Activated T-cell treated with anti-CD3 and anti-CD28 coated beads for 1 hour (primary cell): Measurements from ENCODE around the gene SPATC1L.
"Not testable (repeated sequence)": the region's sequence is repeated elsewhere in the genome, so short reads cannot be mapped to it uniquely, and the experiment has no call there.

Experiments used
- DNase-seq: peaks from one replicate; pipeline ENCODE4 v3.0.0-alpha.2; 2020; ENCODE audit warnings: low read depth

SPATC1L gene

DNA sequence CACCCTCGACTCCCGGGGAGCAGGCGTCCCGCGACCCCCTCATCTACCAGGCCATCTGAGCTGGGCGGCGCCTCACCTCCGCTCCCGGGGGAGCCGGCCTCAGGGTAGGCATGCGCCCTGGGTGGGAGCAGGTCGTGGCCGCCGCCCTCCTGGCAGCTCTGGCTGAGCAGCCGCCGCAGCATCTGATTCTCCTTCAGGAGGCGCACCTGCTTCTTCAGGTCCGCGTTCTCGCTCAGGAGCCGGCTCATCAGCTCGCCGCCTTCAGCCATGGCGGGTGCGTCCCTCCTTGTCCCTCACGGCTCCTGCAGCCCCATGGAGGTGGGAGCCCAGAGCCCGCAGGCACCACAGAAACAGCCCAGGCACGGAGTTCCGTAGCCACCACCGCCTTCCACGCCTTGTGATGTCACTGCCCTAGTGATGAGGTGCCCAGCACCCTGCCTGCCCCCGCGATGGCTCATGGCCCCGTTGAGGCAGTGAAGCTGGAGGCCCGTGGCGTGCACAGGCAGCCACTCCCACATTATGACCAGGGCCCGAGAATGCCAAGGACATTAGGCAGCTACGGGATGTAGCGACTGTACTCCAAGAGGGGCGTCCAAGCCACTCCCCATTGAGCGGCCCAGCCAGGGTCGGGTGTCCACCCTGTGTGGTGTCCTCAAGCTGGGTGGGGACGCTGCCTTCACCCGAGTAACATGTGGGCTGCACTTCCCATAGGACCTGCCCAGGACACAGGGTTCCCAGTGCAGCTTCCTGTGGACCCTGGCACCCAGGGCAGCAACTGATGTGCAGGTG is 1.5 kb downstream of the SPATC1L start:
- DNase-seq = no peak

DNA sequence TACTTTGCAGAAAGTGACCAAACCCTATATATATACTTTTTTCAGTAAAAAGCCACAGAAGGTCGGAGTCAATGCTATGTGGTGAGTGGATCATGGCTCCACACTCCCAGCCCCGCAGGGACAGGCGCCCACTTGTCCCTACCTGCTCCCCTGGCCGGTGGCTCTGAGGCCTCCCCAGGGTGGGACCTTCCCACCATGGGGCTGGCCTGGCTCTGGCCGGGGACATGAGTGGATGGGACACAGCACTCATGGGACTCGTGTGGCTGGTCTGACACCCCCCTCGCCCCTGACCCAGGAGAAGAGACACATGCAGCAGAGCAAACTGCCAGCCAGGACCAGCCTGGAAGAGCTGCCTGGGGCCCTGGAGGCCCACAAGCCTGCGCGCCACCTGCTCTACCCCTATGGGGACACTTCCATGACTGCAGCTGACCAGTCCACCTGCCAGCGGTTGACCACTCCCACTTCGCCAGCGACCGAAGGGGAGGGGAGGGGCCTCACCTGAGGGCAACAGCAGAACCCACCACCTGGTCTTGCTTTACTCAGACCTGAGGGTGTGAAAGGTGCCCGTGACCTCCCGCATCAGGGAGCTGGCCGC is 2.2 kb downstream of the SPATC1L start:
- DNase-seq = no peak

DNA sequence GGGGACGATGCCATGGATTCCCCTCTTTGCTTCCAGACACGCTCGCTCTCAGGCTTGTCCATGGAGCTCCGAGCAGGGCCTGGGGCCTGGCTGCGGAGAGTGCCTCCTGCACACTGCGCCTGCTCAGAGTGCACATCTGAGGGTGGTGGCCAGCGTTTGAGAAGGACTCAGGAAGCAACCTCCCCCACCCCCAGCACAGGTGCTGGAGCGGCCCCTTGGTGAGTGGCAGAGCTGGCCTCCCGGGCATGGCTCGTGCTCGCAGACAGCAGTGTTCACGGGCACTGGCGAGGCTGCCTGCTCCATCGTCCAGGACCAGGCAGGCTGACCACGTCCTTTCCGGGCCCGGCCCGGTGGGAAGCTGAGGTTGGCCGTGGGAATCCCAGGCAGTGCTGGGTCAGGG is 2.8 kb downstream of the SPATC1L start:
- no peak for DNase-seq

DNA sequence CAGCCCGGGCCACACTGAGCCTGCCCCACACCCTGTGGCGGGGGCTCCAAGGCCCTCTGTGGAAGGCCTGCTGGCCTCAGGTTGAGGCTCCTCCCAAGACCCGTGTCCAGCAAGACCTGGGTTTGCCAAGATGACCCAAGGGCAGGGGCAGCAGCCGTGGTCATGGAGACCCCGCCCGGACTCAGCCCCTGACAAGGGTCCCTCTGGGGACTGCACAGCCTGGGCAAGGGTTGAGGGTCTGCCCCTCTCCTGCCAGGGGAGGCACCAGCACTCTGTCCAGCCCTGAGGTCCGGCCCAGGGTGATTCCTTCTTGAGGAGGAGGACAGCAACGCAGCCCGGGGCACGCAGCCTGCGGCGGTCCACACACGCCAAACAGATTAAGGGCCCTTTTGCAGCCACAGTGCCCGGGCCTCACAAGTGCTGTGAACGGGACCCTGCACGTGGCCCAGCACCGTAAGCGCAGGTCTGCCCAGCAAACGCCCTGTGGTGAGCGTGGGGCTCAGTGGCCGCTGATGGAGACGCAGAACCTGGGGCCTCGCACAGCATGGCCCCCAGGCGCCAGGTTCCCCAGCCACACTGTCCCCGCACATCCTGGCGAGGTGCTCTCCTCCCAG is 3.4 kb downstream of the SPATC1L start:
- DNase-seq = no peak

DNA sequence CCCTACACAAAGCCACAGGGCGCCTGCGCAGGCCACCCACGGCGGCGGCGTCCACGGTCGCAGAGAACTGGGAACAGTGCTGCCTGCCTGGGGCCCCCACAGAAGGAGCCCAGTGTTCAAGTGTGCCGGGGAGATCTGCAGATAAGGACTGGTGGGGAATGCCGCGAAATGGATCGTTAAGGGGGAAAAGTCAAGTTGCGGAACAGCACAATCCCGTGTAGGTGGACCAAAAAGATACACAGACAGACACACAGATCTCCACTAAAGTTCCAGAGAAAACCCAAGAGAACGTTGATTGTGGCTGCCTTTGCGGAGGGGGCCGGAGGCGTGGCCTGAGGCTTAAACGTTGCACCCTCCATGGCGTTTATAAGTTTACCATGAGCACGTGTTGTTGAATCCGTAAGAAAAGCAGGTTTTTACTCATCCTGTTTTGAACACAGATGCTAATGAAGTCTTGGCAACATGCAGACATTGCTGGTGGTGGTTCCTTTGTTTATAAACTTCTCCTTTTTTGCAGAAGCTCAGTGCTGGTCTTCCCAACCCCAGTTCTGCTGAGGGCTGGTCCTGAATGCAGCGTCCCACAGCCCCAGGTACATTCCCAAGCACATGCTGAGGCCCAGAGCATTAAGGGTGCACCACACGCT is 4.1 kb downstream of the SPATC1L start:
- DNase-seq = no peak

DNA sequence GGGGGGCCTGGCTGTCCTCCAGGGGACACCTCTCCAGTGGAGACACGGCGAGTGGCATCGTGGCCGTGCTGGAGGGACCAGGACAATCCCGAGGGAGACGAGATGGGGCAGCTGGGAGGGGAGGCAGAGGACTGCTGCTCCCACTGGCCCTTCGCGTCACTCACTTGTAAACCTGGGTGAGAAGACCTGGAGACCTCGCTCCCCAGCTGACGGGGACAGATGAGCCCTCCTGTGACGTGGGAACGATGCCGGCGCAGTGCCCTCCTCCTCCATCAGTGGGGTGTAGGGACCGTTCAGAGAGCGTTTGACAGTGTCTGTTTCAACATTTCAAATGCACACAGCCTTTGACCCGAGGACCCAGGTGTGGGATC is 4.6 kb downstream of the SPATC1L start:
- DNase-seq = no peak

DNA sequence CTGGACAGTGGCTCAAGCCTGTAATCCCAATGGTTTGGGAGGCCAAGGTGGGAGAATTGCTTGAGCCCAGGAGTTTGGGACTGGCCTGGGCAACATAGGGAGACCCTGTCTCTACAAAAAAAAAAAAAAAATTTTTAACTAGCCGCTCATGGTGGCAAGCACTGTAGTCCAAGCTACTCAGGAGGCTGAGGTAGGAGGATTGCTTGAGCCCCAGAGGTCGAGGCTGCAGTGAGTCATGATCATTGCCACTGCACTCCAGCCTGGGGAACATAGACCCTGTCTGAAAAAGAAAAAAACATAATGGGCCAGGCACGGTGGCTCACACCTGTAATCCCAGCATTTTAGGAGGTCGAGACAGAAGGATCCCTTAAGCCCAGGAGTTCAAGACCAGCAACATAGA is 5.3 kb downstream of the SPATC1L start:
- no peak for DNase-seq

DNA sequence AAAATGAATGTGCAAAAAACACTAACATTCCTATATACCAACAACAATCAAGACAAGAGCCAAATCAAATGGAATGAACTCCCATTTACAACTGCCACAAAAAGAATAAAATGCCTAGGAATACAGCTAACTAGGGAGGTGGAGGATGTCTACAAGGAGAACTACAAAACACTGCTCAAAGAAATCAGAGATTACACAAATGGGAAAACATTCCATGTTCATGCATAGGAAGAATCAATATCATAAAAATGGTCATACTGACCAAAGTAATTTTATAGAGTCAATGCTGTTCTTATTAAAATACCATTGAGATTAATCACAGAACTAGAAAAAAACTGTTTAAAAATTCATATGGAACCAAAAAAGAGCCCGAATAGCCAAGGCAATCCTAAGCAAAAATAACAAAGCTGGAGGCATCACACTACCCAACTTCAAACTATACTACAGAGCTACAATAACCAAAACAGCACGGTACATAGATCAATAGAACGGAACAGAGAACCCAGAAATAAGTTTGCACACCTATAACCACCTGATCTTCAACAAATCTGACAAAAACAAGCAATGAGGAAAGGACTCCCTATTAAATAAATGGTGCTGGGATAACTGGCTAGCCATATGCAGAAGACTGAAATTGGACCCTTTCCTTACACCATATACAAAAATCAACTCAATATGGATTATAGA is 7.7 kb downstream of the SPATC1L start:
- not testable (repeated sequence) for DNase-seq

DNA sequence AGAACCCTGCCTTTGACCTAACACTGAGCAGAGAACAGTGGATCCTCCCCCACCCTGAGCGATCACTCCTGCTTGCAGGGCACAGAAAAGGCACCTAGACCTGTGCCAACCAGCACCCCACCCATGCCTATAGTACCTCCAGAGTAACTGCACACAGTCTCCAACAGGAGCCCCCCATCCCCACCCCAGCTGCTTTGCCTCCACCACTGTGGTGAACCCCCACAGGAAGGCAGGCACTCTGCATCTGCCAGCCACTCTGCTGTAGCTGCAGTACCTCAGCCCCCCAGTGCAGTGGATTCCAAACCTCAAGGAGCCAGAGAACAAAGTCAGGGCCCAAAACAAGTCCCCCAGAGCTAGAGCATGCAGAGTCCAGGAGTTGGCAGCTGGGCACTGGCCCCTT is 10.7 kb downstream of the SPATC1L start:
- no peak for DNase-seq

DNA sequence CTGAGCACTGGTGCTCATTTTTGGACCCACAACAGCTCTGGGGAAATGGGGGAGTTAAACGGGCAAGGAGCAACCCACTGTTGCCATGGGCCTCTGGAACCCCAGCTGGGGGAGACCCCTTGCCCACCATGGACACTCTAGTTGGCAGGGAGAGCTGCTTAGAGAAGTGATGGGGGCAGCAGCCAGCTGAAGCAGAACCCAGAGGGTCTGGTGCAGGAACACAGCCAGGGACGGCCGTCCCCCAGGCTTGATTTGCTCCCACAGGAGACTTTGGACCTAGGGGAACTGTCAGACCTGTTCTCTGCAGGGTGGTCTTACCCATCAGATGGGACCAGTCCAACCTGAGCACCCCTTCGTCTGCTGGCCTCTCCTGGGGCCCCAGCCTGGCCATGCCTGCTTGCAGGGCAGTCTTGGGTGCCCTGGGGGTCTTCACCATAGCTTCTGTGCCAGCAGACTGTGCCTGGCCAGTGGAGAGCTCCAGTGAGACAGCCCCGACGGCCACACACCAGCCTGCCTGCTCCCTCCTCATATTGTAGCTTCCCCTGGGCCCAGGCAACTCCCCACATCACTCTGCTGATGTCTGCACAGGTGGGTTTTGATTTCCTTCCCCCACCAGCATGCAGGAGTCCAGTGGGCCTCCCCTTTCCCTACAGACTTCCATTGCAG is 11.3 kb downstream of the SPATC1L start:
- no peak for DNase-seq

DNA sequence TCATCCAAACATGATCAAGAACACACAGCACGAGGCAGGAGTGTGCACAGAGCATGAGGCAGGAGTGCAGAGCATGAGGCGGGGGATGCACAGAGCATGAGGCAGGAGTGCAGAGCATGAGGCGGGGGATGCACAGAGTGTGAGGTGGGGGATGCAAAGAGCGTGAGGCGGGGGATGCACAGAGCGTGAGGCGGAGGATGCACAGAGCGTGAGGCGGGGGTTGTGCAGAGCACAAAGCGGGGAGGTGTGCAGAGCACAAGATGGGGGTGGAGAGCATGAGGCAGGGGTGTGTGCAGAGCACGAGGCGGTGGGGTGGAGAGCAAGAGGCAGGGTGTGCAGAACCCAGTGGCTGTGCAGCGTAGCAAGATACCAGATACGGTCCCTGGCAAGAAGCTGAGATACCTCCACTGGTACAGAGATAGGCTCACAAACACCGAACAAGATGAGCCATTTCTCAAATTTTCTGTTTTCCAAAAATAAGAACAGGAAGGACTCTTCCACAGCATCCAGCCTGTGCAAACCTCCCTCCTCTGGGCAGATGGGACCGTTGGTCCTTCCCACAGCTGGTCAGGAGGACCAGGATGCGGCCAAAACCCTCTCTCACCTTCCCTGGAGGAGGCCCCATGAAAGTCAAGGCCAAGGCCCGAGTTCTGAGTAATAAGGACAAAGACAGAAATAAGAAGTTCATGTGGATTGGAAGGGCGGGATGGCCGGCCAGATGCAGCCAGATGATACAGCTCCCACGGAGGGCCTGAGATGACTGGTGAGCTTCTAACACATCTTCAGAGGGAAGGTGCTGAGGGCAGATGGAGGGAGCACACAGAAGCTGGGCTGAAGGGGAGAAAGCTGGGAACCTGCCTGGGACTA is 12.0 kb downstream of the SPATC1L start:
- DNase-seq = no peak

DNA sequence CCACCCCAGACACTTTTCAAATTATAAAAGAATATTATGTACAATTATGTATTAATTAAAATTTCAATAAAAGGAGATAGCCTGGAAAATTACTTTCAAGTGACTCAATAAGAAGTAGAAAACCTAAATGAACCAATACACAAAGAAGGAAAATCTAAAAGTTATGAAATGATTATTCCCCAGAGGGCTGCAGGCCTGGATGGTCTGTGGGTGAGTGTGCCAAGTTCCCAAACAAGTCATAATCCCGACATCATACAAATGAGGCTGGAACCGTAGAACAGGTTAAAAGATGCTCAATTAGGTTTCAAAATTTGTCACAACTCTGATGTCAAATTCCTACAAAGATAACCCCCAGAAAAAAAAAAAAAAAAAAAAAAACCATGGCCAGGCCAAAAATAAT is 12.7 kb downstream of the SPATC1L start:
- DNase-seq = no peak

DNA sequence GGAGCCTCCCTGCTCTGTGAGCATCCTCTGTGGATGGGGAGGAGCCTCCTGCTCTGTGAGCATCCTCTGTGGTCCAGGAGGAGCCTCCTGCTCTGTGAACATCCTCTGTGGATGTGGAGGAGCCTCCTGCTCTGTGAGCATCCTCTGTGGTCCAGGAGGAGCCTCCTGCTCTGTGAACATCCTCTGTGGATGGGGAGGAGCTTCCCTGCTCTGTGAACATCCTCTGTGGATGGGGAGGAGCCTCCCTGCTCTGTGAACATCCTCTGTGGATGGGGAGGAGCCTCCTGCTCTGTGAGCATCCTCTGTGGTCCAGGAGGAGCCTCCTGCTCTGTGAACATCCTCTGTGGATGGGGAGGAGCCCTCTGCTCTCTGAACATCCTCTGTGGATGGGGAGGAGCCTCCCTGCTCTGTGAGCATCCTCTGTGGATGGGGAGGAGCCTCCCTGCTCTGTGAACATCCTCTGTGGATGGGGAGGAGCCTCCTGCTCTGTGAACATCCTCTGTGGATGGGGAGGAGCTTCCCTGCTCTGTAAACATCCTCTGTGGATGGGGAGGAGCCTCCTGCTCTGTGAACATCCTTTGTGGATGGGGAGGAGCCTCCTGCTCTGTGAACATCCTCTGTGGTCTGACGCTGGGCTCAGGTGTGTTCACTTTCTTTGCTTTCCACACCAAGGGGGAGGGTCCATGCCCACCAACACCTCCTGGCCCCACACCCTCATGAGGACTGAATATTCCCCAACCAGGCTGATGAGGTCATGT is 13.6 kb downstream of the SPATC1L start:
- not testable (repeated sequence) for DNase-seq

DNA sequence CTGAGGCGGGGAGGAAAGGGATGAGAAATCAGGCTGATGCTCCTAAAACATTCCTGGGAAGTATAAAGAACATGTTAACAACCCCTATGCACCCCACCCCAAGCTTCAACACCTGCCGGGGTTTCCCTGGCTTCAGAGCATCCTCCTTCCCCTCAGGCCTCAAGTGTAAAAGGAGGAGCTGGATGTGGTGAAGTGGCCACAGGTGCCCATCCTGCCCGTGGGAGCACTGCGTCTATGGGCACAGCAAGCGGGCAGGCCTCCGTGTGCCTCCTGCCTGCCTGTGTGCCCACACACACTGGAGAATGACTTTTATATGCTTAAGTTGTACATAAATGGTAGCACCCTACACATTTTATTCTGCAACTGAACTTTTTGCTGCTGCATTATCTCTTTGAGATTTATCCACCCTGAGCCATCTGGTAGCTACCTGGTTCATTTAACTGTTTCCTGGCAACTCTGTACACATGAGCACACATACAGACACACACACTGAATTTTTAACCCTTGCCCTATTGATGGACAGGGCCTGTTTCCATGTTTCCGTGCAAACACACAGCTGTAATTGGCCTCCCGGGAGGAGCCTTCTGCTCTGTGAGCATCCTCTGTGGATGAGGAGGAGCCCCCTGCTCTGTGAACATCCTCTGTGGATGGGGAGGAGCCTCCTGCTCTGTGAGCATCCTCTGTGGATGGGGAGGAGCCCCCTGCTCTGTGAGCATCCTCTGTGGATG is 15.4 kb downstream of the SPATC1L start:
- no peak for DNase-seq

DNA sequence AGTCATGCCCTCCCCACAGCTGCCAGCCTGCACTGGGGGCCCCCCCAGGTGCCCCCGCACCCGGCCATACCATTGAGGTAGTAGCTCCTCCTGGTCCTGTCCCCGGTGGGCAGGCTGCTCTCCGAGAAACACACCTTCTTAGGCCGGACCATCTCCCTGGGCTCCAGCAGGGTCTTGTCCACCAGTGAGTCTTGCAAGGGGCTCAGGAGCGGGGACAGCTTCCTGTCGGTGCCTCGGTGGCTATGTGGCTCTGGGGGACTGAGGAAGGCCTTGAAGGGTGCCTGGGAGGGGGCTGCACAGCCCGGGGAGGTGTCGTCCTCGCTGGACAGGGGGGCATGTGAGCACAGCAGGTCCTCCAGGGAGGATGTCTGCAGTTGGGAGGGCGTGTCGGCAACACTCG is 16.0 kb downstream of the SPATC1L start:
- no peak for DNase-seq

DNA sequence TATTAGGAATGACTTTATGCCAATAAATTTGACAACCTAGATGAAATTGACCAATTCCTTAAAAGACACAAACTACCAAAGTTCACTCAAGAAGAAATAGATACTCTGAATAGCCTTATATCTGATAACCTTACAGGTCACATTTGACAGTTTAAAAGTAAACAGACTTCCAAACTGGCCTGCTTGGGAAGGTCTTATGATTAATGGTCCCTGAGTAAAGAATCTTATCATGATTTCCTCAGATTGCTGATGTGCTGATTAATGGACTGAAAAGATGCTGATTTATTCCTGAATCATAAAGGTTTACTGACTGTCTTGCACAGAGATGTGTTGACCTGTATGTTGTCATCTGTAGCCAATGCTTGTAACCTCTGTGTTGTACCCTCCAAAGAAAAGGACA is 19.2 kb downstream of the SPATC1L start:
- no peak for DNase-seq

DNA sequence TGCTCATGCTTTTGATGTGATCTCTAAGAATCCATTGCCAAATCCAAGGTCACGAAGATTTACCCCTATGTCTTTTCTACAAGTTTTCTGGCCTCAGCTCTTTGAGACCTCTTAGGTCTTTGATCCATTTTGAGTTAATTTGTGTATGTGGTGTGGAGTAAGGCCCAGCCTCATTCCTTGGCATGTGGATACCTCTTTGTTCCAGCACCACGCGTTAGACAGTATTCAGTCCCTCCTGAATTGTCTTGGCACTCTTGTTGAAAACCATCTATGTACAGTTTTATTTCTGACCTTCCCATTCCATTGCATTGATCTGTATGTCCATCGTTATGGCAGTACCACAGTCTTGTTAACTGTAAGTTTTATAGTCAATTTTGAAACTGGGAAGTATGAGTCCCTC is 20.9 kb downstream of the SPATC1L start:
- no peak for DNase-seq

DNA sequence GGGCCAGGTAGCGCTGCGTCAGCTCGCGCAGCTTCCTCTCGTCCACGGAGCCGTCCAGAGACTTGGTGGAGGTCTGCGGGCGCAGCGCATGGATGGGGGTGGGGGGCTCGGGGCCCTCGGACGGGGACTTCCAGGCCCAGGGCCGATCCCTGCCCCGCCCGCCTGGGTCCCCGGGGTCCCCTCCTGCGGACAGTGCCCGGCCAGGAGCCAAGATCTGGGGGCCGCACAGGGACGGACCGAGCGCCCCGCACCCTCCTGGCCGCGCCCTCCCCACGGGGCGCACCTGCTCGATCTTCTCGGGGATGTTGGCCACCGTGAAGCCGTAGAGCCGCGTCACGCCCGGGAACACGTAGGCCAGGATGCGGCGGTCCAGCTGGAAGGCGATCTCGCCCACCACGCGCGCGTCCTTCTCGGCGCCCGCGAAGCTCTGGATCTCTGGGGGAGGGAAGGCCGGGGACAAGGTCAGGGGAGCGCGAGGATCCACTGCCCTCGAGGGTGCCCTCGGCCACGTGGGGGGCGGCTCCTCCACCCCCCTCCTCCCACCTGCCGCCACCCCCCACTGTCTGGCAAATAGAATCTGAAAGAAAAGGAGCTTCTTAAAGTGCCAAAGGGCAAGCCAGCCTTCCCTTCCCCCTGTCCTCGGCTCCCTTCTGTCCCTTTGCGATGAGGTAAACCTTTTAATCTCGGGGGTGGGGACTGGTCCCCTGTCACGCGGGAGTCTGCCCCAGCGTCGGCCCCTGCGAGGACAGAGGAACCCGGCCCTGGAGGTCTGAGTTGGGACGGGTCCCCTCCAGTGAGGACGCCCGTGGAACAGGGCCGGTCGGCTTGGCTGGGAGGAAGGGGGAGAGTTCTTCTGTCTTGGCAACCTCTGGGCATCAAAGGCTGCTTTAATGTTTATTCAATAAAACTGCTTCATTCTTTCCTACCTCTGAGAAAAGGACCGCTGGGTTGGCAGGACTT is 22.3 kb downstream of the SPATC1L start:
- DNase-seq = no peak
